ENCODE results near the gene BDNF.
A peak's percentile ranks its signal among the peaks of the same experiment; 100 is the strongest.
"Not testable (repeated sequence)": the region's sequence is repeated elsewhere in the genome, so short reads cannot be mapped to it uniquely, and the experiment has no call there.

BDNF gene

GRCh38 chr11:27700351-27701301 is at the start of gene BDNF:
Gene BDNF, minus strand, starts transcription at chr11:27700455. Its CDS starts 41,891 bp downstream, at chr11:27658564.
- no peak for DNase-seq (ENCODE audit: low read depth)

GRCh38 chr11:27740362-27741013 is 40.2 kb upstream of the BDNF start:
- no peak for DNase-seq (ENCODE audit: low read depth)

GRCh38 chr11:27735281-27735680 is 35.0 kb upstream of the BDNF start:
- no peak for DNase-seq (ENCODE audit: low read depth)

- DNase-seq (ENCODE audit: low read depth), result not testable (repeated sequence)
Observed at GRCh38 chr11:27731803-27732202, 31.5 kb upstream of the BDNF start.

- no peak for DNase-seq (ENCODE audit: low read depth)
Observed at GRCh38 chr11:27726981-27727380, 26.7 kb upstream of the BDNF start.

GRCh38 chr11:27723687-27724086 is 23.4 kb upstream of the BDNF start:
- no peak for DNase-seq (ENCODE audit: low read depth)

GRCh38 chr11:27722953-27723344 is 22.7 kb upstream of the BDNF start:
- no peak for DNase-seq (ENCODE audit: low read depth)

GRCh38 chr11:27722117-27722952 is 22.1 kb upstream of the BDNF start:
- no peak for DNase-seq (ENCODE audit: low read depth)

DNA sequence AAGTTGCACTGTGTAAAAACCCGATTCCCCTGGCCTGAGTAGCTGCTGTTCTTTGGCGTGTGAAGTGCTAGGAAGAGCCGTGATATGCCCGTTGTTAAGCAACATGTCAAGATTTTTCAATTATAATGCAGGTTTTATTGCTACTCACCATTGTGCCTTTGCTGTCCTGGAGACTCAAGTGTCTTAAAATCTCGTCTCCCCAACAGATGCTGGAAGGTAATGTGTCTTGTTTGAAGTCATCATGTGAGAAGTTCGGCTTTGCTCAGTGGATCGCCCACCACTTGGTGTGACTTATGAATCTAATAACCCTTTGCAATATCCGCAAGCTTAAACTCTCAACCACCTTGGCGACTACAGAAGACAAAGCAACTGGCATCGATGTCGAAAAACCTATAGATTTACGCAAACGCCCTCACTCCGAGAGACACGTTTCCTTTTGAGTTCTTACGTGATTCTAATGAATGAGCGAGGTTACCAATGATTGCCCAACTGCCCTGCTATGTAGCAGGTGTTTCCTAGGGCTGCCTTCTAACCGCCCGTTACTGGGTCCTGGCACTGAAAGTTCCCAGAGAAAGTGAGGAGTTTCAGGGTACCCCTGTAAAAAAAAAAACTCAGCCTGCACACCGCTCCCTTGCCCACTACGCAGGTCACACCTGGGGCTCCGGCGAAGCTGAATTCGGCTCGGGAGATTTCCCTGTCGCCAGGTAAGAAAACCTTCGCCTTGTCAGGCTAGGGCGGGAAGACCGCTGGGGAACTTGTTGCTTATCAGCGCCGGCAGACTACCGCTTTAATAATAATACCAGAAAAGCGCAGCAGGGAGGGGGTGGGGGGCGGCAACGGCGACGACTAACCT is 21.2 kb upstream of the BDNF start:
- no peak for DNase-seq (ENCODE audit: low read depth)

- DNase-seq (ENCODE audit: low read depth), result no peak
Observed at GRCh38 chr11:27720277-27720830, 20.1 kb upstream of the BDNF start.

GRCh38 chr11:27719546-27719925 is 19.3 kb upstream of the BDNF start:
- DNase-seq (ENCODE audit: low read depth), result no peak

DNA sequence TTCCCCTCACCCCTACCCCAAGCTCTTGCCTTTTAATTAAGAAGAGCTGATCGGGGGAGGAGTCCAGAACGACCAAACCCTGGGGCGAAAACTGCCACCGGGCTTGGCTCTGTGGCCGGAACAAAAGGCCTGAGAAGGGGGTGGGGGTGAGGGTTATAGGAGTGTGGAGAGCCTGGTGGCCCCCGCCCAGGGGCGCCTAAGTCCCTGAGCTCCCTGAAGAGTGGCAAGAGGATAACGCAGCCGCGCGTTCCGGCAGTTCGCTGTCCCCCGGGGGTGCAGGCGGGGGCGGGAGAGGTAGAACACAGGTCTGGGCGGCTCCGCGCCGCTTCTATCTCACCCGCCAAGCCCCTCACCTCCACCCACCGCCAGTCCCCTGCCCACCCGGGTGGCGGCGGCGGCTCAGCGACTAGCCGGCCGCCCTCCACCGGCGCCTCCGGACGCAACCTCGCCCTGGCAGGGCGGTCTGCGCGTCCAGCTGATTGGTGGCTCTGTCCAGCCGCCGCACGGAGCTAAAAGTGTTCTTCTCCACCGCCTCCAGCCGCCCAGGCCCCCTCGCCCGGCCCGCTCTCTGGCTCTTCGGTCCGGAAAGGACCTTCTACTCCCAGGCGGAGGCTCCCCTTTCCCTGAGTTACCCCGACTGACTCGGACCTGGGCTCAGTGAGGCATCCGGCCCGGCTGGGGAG is 18.7 kb upstream of the BDNF start:
- DNase-seq (ENCODE audit: low read depth), result no peak

GRCh38 chr11:27718346-27718862 is 18.1 kb upstream of the BDNF start:
- peak; percentile 81 for DNase-seq (ENCODE audit: low read depth)

DNA sequence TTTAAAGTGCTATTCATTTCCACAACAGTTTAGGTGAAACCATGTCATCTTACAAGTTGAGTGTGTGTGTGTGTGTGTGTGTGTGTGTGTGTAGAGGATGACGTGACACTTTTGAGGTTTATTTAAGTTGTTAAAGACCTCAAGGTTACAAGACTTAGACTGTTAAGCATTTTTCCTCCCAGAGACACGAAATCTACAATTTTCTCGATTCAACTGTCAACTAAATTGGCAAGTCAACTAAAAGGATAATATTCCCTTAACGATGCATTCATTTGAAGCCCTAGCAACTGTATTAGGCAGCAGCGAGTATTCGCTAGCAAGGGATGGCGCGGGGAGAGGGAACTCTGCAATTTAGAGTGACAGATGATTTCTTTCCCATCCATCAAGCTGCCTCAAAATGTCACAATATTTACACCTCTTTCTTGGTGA is 17.6 kb upstream of the BDNF start:
- no peak for DNase-seq (ENCODE audit: low read depth)

- no peak for DNase-seq (ENCODE audit: low read depth)
Observed at GRCh38 chr11:27717377-27717776, 17.1 kb upstream of the BDNF start.

DNA sequence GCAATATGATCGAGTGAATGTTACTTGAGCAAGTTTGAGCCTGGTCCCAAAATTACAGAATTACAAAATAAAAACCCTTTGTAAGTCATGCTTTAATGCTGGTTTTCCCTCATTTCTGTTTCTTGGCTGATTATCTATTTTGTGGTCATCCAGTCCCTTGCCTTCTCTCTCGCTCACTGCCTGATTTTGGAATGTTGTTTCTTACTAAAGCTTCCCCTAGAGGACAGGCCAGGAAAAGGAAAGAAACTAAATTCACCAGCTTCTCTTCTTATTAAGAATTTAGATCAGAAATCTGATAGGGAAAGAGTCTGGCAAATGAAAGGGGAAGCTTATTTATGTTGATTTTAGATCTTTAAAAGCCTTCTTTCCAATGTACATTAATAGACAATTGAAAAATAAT is 16.6 kb upstream of the BDNF start:
- peak; percentile 71 for DNase-seq (ENCODE audit: low read depth)

DNA sequence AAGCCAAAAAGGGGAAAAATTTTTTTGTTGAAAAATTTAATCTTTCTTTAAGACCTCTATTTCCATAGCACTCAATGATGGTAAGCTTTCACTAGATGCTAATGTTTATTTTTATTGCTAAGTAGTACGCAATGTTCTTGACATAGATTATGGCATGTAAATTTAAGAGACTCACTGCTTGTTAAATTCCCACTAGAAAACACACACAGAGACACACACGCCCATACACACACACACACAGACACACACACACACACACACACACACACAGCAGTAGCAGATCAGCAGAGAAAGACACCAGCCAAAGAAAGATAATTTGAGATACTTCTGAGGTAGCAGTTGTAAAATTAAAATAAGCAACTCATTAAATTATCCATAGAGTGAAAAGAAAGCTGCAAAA is 16.0 kb upstream of the BDNF start:
- no peak for DNase-seq (ENCODE audit: low read depth)

- no peak for DNase-seq (ENCODE audit: low read depth)
Observed at GRCh38 chr11:27711725-27712124, 11.5 kb upstream of the BDNF start.

DNA sequence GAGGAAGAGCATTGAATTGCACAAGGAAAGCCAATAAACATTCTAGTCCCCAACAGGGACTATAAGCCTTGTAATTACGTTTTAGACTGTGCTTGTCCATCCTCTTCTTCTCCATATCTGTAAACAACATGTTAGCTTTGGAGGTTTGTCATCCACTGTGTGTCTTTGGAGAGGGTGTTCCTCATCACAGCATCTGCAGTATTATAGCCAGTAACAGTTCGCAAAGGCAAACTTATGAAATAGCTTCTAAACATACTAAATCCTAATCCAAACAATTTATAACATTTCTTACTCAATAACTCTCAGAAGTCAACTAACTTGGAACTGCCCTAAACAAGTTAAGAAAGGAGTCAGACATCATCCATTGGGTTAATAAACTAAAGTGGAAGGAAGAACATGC is 10.3 kb upstream of the BDNF start:
- no peak for DNase-seq (ENCODE audit: low read depth)

- DNase-seq (ENCODE audit: low read depth), result no peak
Observed at GRCh38 chr11:27707676-27708075, 7.4 kb upstream of the BDNF start.

All from stromal cell of bone marrow (primary cell).